GM18868 (cell line): ENCODE measurements around the gene HECTD2.
"Not testable (repeated sequence)": the region's sequence is repeated elsewhere in the genome, so short reads cannot be mapped to it uniquely, and the experiment has no call there.

Source experiments
- ATAC-seq: cut with Tn5 transposase; IDR thresholded peaks from one replicate; pipeline ENCODE4 v1.9.1; 2021; ENCODE audit warnings: mild to moderate bottlenecking, moderate library complexity; ENCODE audit not compliant: unreplicated experiment

The HECTD2 gene

DNA sequence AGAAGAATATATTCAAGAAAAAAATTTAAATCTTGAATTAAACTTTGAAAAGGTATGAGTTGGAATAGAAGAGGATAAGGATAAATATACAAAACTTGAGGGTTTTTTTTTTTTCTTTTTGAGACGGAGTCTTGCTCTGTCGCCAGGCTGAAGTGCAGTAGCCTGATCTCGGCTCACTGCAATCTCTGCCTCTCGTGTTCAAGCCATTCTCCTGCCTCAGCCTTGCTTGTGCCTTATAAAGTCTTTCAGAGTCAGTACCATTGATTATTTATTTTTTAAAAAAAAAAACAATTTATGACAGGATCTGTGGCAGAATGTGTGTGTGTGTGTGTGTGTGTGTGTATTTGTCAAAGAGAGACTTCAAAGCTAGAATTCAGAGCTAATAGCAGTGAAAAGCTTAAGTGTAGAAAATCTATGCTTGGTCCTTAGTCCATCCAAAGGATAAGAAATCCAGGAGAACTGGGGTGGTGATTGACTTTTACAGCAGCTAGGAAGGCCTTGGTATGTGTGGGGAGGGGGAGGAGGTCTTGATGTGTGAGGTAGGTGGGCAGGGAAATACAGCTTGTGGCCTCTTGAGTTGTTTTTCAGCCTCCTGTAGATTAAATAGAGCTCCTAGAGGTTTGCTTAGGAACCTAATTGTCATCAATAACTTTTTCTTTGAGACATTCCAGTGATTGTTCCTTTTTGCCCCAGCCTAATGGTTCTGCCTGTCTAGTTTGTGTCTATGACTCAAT, 2.4 kb downstream of the HECTD2 start:
- ATAC-seq = no peak

DNA sequence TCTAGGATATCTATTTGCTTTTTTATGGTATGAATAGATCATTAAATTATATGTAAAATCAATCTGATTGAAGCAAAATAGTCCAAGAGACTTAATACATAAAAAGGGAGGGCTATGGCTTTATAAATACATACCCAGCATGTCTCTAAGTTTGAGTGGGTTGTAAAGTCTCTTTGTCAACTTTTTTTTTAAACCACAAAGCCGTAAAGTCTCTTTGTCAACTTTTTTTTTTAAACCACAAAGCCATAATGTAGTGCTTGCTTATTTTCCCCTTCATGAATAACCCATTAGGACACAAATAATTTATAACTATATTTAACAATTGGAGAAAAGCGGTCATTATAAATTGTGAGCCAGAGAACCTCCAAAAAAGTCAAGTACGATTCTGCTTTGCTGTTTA, 5.7 kb downstream of the HECTD2 start:
- ATAC-seq = no peak

DNA sequence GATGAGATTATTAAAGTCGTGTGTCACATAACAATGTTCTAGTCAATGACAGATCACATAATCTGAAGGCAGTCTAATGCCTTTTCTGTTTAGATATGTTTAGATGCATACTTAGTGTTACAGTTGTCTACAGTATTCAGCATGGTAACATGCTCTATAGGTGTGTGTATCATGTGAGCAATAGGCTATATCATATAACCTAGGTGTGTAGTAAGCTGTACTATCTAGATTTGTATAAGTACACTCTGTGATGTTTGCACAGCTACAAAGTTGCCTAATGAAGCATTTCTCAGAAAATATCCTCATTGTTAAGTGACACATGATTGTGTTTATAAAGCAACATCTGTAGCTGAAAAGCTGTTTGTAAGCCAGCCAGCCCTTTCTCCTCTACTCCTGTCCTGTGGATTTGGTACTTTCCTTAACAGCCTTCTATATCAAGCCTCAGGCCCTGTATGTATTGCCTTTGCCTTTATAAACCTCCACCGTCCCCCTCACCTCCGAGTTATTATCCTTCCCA, 6.3 kb downstream of the HECTD2 start:
- ATAC-seq = no peak

DNA sequence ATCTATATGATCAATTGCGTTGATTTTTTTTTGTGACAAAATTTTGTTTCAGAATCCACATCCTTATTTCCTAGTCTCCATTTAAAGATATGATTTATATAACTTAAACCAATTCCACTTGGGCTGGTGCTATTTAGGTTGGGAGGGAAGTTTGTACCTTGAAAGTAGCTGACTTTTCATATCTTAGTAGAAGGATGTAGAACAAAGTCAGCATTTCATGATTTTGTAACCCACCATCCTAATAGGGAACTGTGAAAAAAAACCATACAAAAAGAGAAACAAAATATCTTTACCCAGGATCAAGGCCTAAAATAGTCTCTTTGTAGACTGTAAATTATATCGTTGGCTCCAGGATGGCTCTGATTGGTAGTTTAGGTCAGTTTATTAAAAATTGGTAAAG, 8.3 kb downstream of the HECTD2 start:
- ATAC-seq = no peak

DNA sequence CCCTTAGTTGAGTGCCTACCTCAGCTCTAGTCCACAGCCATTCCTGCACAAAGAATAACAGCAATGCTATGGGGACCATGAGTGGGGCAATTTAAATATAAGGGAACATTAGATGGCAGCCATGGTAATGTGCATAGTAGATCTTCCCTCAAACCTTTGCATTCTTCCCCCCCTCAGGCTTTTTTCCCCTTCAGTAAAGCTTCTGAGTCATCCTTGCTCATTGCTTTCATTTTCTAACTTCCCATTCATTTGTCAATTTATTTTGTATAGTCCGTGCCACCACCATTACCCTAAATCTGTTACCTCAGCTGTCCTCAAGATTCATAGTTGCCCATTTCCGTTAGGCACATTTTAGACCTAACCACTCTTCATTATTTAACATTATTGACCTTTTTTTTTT, 10.7 kb downstream of the HECTD2 start:
- no peak for ATAC-seq

DNA sequence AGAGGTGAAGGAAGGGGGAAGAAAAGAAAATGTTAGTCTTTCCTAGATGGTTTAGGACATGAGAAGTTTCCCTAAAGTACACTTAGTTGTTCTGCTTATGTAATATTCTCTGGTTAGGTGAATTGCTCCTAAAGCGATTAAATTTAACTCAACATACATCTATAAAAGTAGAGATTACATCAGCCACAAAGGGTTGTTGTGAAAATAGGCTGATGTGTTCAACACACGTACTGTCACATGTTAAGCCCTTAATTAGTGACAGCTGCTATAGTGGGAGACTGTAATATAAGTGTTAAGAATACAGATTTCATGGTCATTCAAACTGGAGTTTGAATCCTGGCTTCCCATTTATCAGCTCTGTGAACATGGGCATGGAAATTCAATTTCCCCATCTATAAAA, 12.8 kb downstream of the HECTD2 start:
- no peak for ATAC-seq

DNA sequence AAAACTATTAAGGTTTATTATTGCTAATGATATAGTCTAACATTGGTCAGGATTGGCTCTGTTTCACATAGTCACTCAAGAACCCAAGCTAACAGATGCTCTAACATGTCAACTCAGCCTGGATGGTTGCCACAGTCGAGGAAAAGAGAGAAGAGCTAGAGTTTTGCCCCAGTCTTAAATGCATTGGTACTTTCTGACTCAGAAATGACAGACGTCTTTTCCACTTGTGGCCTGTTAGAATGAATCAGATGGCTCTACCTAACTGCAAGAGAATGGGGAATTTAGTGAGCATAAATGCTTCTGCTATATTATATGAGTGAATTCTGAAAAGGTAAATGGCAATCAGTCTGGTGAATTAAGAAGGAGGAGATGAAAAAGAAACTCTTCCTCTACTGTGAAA, 13.9 kb downstream of the HECTD2 start:
- ATAC-seq = no peak

DNA sequence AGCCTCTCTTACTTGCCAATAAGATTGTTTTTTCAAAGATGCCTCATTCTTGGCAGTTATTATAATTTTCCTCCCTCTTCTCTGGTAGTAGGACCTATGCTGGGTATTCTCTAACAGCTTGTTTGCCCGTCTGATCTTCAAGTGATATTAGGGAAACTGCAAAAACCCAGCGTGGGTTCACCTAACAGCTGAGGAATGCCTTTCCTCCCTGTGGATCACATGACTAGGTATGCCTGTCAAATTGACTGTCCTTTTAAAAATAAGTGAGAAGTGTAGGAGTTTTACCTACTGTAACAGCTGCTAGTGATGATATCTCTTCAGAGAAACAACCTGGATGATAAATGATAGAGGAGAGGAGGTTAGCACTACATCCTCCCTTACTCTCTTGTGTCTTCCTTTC, 22.0 kb downstream of the HECTD2 start:
- no peak for ATAC-seq

DNA sequence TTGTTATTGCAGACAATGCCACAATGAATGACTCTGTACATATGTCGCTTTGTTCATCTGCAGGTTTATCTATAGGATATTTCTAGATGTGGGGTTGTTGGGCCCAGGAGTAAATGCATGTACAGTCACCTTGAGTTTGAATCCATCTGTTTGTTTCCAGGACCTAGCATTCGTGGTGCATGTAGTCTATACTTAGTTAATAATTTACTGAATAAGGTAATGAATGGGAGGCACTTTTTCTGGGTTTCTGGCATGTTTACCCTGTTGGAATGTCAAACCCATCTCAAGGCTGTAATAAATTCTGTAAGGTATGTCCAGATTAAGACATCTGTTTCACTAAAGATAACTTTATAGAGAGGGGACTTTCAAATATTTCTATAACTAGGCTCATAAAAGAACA, 23.5 kb downstream of the HECTD2 start:
- ATAC-seq = no peak

DNA sequence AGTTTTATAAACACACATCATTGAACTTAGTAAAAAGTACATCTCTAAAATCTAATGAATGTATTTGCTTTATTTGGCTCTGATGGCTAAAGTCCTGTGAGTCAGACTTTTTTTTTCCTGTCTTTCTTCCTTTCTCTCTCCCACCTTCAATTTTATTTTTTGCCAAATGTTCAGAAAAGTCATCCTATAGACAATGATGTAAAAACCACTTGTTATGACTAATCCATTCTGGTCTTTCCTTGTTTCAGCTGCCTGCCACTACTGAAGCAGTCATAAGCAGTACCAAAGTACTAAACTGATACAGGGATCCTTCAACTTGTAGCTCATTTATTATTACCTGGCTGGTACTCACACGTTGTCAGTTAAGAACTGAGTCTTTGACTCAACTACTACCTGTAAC, 23.9 kb downstream of the HECTD2 start:
- no peak for ATAC-seq

DNA sequence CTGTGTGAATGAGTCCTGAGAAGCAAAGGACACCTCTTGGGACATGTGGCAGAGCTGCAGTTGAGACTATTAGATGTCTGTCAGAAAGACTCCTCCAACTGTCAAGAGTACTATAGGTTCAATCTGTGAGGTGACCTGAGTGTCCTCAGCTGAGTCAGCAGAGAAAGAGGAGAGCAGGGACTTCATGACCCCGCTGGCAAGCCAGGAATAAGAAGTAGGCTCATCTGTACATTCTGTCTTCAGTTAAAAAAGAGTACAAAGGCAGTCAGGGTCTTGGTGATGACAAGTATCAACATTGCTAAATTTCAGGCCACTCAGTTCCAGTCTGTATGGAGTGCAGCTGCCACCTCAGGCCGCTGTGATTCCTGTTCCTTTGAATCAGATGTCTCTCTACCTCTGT, 25.1 kb downstream of the HECTD2 start:
- ATAC-seq = no peak

DNA sequence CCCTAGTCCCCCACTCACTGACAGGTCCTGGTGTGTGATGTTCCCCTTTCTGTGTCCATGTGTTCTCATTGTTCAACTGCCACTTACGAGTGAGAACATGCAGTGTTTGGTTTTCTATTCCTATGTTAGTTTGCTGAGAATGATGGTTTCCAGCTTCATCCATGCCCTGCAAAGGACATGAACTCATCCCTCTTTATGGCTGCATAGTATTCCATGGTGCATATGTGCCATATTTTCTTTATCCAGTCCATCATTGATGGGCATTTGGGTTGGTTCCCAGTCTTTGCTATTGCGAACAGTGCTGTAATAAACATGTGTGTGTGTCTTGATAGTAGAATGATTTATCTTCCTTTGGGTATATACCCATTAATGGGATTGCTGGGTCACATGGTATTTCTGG, 28.1 kb downstream of the HECTD2 start:
- not testable (repeated sequence) for ATAC-seq

DNA sequence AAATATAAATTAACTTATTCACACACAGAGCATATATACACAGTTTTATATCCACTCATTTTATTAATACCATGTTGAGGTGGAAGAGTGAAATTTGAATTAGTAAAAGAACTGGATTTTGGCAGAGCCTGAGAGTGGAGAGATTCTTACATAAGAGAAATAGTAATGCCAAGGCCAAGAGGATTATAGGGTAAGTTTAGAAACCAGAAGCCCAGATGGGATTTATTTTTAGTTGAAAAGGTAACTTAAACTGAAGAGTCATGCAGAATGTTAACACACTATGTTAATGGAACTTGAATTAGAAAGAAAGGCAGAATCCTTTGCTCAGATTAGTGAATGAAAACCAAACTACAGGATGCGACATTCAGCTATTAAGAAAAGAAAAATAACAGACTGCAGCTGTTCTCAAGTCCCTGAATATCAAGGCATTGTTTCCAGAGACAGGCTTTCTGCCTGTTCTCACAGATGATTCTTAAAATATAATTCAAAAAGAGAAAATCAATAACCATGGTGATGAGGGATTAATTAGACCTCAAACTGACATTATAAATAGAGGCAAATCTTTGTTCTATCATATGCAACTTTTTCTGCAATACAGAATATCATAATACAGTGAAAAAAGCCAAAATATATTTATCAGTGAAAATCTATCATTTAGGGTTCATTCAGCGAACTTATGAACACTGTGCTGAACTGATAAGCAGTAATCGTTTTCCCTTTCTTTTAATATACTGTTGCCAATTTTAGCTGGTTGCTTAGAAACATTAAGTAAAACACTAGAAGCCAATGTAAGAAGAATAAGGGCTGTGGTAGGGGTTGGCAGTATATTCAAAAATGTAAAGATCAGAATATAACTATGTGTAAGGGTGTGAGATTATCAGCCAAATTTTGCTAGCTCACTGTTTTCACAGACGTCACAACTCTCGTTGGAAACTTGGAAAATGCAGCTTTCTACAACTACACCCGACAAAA, 34.4 kb downstream of the HECTD2 start:
- ATAC-seq = no peak

DNA sequence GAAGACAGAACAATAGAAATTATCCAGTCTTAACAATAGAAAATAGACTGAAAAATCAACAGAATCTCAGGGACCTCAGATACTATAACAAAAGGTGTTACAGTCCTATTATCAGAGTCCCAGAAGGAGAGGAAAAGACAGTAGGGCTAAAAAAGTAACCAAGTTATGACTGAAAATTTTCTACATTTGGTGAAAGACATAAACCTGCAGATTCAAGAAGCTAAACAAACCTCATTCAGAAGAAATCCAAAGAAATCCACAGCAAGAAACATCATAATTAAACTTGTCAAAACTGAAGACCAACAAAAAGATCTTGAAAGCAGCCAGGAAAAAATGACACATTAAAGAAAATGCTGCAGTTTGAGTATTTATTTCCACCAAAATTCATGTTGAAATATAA, 41.9 kb downstream of the HECTD2 start:
- ATAC-seq = no peak

DNA sequence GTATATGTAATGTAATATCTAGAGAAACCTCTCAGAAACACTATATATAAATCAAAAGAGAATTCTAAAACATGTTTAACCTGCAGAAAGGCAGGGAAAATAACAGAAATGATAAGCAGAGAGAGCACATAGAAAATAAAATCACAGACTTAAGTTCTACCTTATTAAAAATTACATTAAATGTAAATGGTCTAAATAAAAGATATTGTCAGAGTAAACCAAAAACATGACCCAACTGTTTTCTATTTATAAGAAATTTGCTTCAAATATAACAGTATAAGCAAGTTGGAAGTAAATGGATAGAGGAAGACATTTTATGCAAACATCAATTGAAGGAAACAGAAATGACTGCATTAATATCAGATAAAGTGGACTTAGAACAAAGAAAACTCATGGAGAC, 43.4 kb downstream of the HECTD2 start:
- no peak for ATAC-seq

DNA sequence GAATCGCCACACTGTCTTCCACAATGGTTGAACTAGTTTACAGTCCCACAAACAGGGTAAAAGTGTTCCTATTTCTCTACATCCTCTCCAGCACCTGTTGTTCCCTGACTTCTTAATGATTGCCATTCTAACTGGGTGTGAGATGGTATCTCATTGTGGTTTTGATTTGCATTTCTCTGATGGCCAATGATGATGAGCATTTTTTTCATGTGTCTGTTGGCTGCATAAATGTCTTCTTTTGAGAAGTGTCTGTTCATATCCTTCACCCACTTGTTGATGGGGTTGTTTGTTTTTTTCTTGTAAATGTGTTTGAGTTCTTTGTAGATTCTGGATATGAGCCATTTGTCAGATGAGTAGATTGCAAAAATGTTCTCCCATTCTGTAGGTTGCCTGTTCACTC, 45.0 kb downstream of the HECTD2 start:
- ATAC-seq = not testable (repeated sequence)

DNA sequence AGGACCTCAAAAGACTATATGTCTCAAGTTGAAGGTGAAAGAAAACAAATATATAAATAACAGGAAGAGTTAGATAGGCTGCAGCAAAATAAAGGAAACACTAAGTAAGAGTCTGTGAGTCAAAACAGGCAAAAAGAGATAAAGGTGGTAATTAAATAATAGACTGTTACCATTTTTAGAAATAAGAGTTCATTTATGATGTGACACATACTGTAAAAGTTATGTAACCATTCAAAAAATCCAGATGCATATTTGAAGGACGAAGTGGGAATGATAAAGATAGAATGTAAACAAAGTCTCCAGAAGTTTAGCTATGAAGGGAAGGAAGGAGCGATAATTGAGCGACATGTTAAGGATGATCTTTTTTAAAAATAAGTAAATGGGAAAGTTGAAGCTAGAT, 50.5 kb downstream of the HECTD2 start:
- no peak for ATAC-seq

DNA sequence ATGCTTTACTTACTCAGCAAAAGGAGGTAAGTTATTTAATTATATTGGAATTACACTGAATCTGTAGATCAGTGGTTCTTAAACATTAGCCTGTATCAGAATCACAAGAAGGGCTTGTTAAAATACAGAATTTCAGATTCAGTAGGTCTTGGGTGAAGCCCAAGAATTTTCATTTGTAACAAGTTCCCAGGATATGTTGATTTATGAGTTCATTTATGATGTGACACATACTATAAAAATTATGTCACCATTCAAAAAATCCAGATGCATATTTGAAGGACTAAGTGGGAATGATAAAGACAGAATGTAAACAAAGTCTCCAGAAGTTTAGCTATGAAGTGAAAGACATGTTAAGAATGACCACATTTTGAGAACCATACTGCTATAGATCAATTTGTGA, 52.3 kb downstream of the HECTD2 start:
- no peak for ATAC-seq

DNA sequence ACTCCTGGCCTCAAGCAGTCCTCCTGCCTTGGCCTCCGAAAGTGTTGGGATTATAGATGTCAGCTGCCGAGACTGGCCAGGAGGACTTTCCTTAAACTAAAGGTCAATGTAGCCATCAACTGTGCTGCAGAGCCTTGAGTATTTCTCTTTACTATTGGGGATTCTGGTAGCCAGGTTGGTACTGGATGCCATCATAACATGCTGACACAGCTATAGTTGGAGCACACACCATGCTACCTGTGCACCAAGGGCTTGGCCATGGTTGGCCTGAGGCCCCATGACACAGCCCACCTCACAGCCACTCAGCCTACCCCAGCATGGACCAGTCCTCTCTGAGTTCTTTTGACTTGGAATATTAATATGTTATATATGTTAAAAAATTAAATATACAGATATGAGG, 54.4 kb downstream of the HECTD2 start:
- no peak for ATAC-seq

DNA sequence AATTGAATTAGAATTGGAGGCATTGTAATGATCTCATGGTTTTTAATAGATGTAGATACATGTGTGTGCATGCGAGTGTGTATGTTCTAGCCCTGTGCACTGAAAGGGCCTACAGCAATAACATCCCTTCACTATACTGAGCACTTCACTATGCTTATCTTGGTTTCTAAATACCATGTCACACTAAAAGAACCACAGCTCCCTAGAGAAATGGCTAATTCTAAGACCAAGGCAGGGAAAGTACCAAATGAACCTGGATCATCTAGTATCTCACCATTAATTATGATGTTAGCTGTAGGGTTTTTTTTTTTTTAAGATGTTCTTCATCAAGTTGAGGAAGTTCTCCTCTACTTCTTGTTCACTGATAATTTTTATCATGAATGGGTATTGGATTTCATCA, 55.1 kb downstream of the HECTD2 start:
- ATAC-seq = no peak

DNA sequence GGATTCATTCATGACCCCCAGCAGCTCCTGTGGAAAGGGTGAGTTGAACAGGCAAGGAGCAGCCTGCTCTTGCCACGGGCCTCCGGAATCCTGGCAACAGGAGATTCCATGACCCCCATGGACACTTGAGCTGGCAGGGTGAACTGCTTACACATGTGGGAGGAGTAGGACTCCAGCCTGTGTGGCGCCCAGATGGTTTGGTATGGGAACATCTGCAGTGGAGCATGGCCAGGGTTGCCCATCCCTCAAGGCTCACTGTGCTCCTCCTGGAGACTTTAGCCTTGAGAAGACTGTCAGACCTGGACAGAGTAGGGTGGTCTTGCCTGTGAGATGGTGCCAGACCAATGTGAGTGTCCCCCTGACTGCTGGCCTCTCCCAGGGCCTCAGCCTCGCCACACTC, 57.0 kb downstream of the HECTD2 start:
- no peak for ATAC-seq

DNA sequence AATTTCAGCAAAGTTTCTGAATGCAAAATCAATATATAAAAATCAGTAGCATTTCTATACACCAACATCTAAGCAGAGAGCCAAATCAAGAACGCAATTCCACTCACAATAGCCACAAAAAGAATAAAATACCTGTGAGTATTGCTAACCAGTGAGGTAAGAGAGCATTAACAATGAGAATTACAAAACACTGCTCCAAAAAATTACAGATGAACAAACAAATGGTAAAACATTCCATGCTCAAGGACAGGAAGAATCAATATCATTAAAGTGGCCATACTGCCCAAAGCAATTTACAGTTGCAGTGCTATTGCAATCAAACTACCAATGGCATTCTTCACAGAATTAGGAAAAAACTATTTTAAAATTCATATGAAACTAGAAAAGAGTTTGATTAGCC, 61.5 kb downstream of the HECTD2 start:
- ATAC-seq = no peak
